ENCODE measurements around the gene SLC22A7. TPM values are rescaled to one million over a fixed set of nuclear protein-coding genes. Genes with fewer than 3 reads are reported as not detected.

The SLC22A7 gene
- not detected for total RNA-seq

GRCh38 chr6:43297644-43298564 lies at the start of gene SLC22A7:
Gene SLC22A7 (plus strand): TSS chr6:43298260. CDS start chr6:43298359, 99 bp downstream.
- TF ChIP-seq POLR2A (IDR thresholded peaks at IDR 0.05) = no peak
- no peak for TF ChIP-seq POLR2AphosphoS5 (IDR thresholded peaks at IDR 0.05)
- TF ChIP-seq EP300 (IDR thresholded peaks at IDR 0.05) = no peak
- TF ChIP-seq, protein P1, sequence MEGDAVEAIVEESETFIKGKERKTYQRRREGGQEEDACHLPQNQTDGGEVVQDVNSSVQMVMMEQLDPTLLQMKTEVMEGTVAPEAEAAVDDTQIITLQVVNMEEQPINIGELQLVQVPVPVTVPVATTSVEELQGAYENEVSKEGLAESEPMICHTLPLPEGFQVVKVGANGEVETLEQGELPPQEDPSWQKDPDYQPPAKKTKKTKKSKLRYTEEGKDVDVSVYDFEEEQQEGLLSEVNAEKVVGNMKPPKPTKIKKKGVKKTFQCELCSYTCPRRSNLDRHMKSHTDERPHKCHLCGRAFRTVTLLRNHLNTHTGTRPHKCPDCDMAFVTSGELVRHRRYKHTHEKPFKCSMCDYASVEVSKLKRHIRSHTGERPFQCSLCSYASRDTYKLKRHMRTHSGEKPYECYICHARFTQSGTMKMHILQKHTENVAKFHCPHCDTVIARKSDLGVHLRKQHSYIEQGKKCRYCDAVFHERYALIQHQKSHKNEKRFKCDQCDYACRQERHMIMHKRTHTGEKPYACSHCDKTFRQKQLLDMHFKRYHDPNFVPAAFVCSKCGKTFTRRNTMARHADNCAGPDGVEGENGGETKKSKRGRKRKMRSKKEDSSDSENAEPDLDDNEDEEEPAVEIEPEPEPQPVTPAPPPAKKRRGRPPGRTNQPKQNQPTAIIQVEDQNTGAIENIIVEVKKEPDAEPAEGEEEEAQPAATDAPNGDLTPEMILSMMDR (IDR thresholded peaks at IDR 0.05) = no peak
- no peak within 1 kb of the TSS for H3K4me3 ChIP-seq
- H3K27me3 ChIP-seq = peaks cover 22% of the 10 kb centered on the region
- no peaks in the 10 kb centered on the region for H3K4me1 ChIP-seq
- 47% methylated on average over 3 of the region's 10 CpGs for WGBS
- H3K27ac ChIP-seq = no peak within 1 kb of the TSS
- DNase-seq (ENCODE audit: low spot score in 2 of 2) = peak in 1 of 2 donors; percentile 57
- H3K9me3 ChIP-seq = no peaks in the 10 kb centered on the region
- no peaks in the 10 kb centered on the region for H3K36me3 ChIP-seq

- Histone ChIP-seq H3K4me1 (peaks cover 22% of the 10 kb centered on the region), H3K27me3 (peaks cover 75% of the 10 kb centered on the region), H3K9me3 (no peaks in the 10 kb centered on the region), H3K27ac (no peak overlapping the region), H3K4me3 (no peak overlapping the region), H3K36me3 (no peaks in the 10 kb centered on the region)
- TF ChIP-seq, protein P1 (IDR thresholded peaks at IDR 0.05) = no peak
- TF ChIP-seq POLR2A (IDR thresholded peaks at IDR 0.05) = no peak
- TF ChIP-seq EP300 (IDR thresholded peaks at IDR 0.05) = no peak
- TF ChIP-seq POLR2AphosphoS5 (IDR thresholded peaks at IDR 0.05) = no peak
- no peak for DNase-seq (ENCODE audit: low spot score in 2 of 2)
These were observed 49.3 kb upstream of the SLC22A7 start for GRCh38 chr6:43248791-43249190.

DNA sequence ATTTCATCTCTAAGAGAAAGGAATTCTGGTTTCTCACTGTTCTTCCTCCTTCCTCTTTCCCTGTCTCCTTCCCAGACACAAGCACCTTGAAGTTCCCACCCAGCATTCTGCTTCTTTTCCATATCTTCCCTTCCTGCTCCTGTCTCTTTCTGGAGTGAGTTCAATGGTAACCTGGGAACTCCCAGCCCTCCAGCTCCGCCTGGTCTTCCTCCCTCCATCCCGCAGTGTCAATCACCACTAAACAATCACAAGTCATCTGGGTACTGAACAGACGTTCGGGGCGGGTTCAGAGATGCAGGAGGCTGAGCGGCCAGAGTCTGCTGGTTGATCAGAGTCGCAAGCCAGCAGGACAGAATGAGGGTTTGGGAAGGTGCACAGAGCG lies 47.1 kb upstream of the SLC22A7 start:
- Histone ChIP-seq H3K9me3 (no peaks in the 10 kb centered on the region), H3K27ac (no peak overlapping the region), H3K27me3 (peaks cover 68% of the 10 kb centered on the region), H3K4me3 (no peak overlapping the region), H3K4me1 (peaks cover 22% of the 10 kb centered on the region), H3K36me3 (no peaks in the 10 kb centered on the region)
- TF ChIP-seq POLR2A (IDR thresholded peaks at IDR 0.05) = no peak
- TF ChIP-seq, protein P1 (IDR thresholded peaks at IDR 0.05) = no peak
- no peak for TF ChIP-seq EP300 (IDR thresholded peaks at IDR 0.05)
- no peak for TF ChIP-seq POLR2AphosphoS5 (IDR thresholded peaks at IDR 0.05)
- WGBS = 10% methylated on average over 8 of the region's 8 CpGs
- no peak for DNase-seq (ENCODE audit: low spot score in 2 of 2)

- DNase-seq (ENCODE audit: low spot score in 2 of 2) = no peak
- Histone ChIP-seq H3K9me3 (no peaks in the 10 kb centered on the region), H3K36me3 (no peaks in the 10 kb centered on the region), H3K4me3 (no peak overlapping the region), H3K27me3 (peaks cover 67% of the 10 kb centered on the region), H3K27ac (no peak overlapping the region), H3K4me1 (peaks cover 7% of the 10 kb centered on the region)
- WGBS = 92% methylated on average over 10 of the region's 11 CpGs
- TF ChIP-seq, protein P1 (IDR thresholded peaks at IDR 0.05) = no peak
- TF ChIP-seq POLR2A (IDR thresholded peaks at IDR 0.05) = no peak
- TF ChIP-seq POLR2AphosphoS5 (IDR thresholded peaks at IDR 0.05) = no peak
- no peak for TF ChIP-seq EP300 (IDR thresholded peaks at IDR 0.05)
These were observed 44.7 kb upstream of the SLC22A7 start for GRCh38 chr6:43253401-43253800.

DNA sequence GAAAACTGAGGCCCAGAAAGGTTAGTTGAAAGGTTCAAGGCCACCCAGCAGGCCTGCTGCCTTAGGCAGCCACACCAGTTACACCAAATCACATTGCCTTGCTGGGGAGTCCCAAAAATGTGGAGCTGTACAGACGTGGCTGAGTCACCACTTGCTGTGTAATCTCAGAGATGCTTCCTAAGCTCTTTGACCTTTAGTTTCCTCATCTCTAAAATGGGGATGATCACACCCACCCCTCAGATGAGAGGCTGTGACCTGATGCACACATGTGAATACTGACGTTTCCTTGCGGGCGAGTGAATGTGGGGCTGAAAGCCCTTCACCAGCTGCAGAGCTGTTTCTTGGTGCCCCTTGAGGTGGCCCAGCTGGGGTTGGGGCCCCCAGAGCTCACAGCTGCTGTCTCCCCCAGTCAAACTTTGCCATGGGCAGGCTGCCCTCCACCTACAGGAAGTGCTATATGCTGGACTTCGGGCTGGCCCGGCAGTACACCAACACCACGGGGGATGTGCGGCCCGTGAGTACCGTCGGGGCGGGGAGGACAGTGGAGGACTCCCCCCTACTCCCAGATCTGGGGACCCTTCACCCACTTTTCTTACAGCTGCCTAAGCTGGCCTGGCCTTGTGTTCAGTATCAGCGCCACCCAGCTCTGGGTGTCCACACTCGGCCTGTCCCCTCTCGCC lies 43.8 kb upstream of the SLC22A7 start:
- Histone ChIP-seq H3K27me3 (peaks cover 67% of the 10 kb centered on the region), H3K4me3 (no peak overlapping the region), H3K4me1 (peaks cover 7% of the 10 kb centered on the region), H3K27ac (no peak overlapping the region), H3K9me3 (no peaks in the 10 kb centered on the region), H3K36me3 (no peaks in the 10 kb centered on the region)
- no peak for DNase-seq (ENCODE audit: low spot score in 2 of 2)
- WGBS = 97% methylated on average over 11 of the region's 15 CpGs
- TF ChIP-seq POLR2A (IDR thresholded peaks at IDR 0.05) (no peak), EP300 (IDR thresholded peaks at IDR 0.05) (no peak), POLR2AphosphoS5 (IDR thresholded peaks at IDR 0.05) (no peak)
- TF ChIP-seq, protein P1 (IDR thresholded peaks at IDR 0.05) = no peak
